Vagina (tissue), 2 donors: ENCODE results near the gene PA2G4. TPM values are rescaled to one million over a fixed set of nuclear protein-coding genes. Genes with fewer than 3 reads are reported as not detected.

Experiments used
- DNase-seq, 2 donors: peaks; one replicate each; pipeline ENCODE4 v3.0.0-alpha.2; 2017; ENCODE audit errors: extremely low spot score in 2 of 2
- H3K27ac ChIP-seq: fragments of 200-600 bp; sonication (generic); one replicate; pipeline ENCODE4 v1.5.1; 2019
- H3K27me3 ChIP-seq: fragments of 200-600 bp; sonication (generic); one replicate; pipeline ENCODE4 v1.5.1; 2019
- H3K36me3 ChIP-seq, 2 donors: fragments of 200-600 bp; sonication (generic); one replicate each; pipeline ENCODE4 v1.5.1; 2017 to 2019
- H3K4me1 ChIP-seq: fragments of 200-600 bp; sonication (generic); one replicate; pipeline ENCODE4 v1.5.1; 2019
- H3K4me3 ChIP-seq, 2 donors: fragments of 200-600 bp; sonication (generic); 1 replicate in 1 of 2; 2 replicates in 1 of 2; pipeline ENCODE4 v1.5.1; 2016 to 2019
- H3K9me3 ChIP-seq: fragments of 200-600 bp; sonication (generic); one replicate; pipeline ENCODE4 v1.5.1; 2019
- POLR2A ChIP-seq, 2 donors: fragments of 450-650 bp; IDR thresholded peaks; one replicate each; pipeline ENCODE4 v1.6.1; 2017; ENCODE audit warnings: antibody characterized with exemption in 2 of 2, mild to moderate bottlenecking in 2 of 2, moderate library complexity in 2 of 2
- POLR2AphosphoS5 ChIP-seq, 2 donors: sonication (generic); formaldehyde crosslinking; IDR thresholded peaks; one replicate each; pipeline ENCODE4 v1.9.0; 2017; ENCODE audit warnings: antibody characterized with exemption in 2 of 2, mild to moderate bottlenecking in 2 of 2, low read depth in 1 of 2; ENCODE audit not compliant: insufficient read depth in 1 of 2
- intact Hi-C: fragments of 100-400 bp; cut with DNase I; formaldehyde crosslinking; loops from one replicate; pipeline ENCODE4 v1.15.1; 2023
- total RNA-seq: library from RNA; depleted of rRNA; stranded (reverse); fragments of >200 nt; gene quantifications from one replicate; pipeline ENCODE4 v1.2.3, GENCODE V29; 2016
- TF ChIP-seq, protein P1 (sequence below), 3 experiments: fragments of 450-650 bp in 2 of 3; fragments of 200-600 bp in 1 of 3; sonication (generic) in 1 of 3; IDR thresholded peaks; one replicate each; pipeline ENCODE4 v1.5.1; 2017 to 2019; ENCODE audit warnings: antibody characterized with exemption in 3 of 3, mild to moderate bottlenecking in 2 of 3, moderate library complexity in 2 of 3

Gene PA2G4
- total RNA-seq, 1 donor from 2014 or later, result 116 TPM

GRCh38 chr12:56103823-56104108 is 593 bp upstream of the PA2G4 start:
- intact Hi-C loops, result no loop called here
- Histone ChIP-seq H3K27me3 (no peaks in the 10 kb centered on the region), H3K36me3 (peaks cover 0 to 29% of the 10 kb centered on the region in 2 donors), H3K9me3 (no peaks in the 10 kb centered on the region), H3K4me1 (peaks cover 35% of the 10 kb centered on the region), H3K4me3 (peak overlapping the region; percentile 62 to 97), H3K27ac (peak overlapping the region; percentile 85)
- TF ChIP-seq POLR2A (IDR thresholded peaks at IDR 0.05) (no peak), POLR2AphosphoS5 (IDR thresholded peaks at IDR 0.05; ENCODE audit: insufficient read depth in 1 of 2, low read depth in 1 of 2) (no peak)
- TF ChIP-seq, protein P1, sequence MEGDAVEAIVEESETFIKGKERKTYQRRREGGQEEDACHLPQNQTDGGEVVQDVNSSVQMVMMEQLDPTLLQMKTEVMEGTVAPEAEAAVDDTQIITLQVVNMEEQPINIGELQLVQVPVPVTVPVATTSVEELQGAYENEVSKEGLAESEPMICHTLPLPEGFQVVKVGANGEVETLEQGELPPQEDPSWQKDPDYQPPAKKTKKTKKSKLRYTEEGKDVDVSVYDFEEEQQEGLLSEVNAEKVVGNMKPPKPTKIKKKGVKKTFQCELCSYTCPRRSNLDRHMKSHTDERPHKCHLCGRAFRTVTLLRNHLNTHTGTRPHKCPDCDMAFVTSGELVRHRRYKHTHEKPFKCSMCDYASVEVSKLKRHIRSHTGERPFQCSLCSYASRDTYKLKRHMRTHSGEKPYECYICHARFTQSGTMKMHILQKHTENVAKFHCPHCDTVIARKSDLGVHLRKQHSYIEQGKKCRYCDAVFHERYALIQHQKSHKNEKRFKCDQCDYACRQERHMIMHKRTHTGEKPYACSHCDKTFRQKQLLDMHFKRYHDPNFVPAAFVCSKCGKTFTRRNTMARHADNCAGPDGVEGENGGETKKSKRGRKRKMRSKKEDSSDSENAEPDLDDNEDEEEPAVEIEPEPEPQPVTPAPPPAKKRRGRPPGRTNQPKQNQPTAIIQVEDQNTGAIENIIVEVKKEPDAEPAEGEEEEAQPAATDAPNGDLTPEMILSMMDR (IDR thresholded peaks at IDR 0.05), result no peak
- DNase-seq, result no peak

GRCh38 chr12:56104815-56105608 is 653 bp downstream of the PA2G4 start:
- H3K4me1 ChIP-seq, result peaks cover 35% of the 10 kb centered on the region
- no peaks in the 10 kb centered on the region for H3K9me3 ChIP-seq
- H3K36me3 ChIP-seq, result peaks cover 0 to 42% of the 10 kb centered on the region in 2 donors
- TF ChIP-seq POLR2AphosphoS5 (IDR thresholded peaks at IDR 0.05; ENCODE audit: insufficient read depth in 1 of 2, low read depth in 1 of 2), result no peak
- TF ChIP-seq POLR2A (IDR thresholded peaks at IDR 0.05), result no peak
- TF ChIP-seq, protein P1 (IDR thresholded peaks at IDR 0.05), result no peak
- peak overlapping the region; percentile 62 to 97 for H3K4me3 ChIP-seq
- peak overlapping the region; percentile 85 for H3K27ac ChIP-seq
- no peaks in the 10 kb centered on the region for H3K27me3 ChIP-seq
- intact Hi-C loops, result no loop called here
- DNase-seq, result no peak

- no peak for DNase-seq
- no peaks in the 10 kb centered on the region for H3K27me3 ChIP-seq
- no peaks in the 10 kb centered on the region for H3K9me3 ChIP-seq
- TF ChIP-seq POLR2A (IDR thresholded peaks at IDR 0.05), result no peak
- TF ChIP-seq, protein P1 (IDR thresholded peaks at IDR 0.05), result no peak
- no peak for TF ChIP-seq POLR2AphosphoS5 (IDR thresholded peaks at IDR 0.05; ENCODE audit: insufficient read depth in 1 of 2, low read depth in 1 of 2)
- H3K36me3 ChIP-seq, result peaks cover 0 to 47% of the 10 kb centered on the region in 2 donors
- H3K4me3 ChIP-seq, result peak overlapping the region; percentile 62 to 97
- peaks cover 35% of the 10 kb centered on the region for H3K4me1 ChIP-seq
- intact Hi-C loops, result no loop called here
- peak overlapping the region; percentile 85 for H3K27ac ChIP-seq
Measured at GRCh38 chr12:56105609-56105902, 1.2 kb downstream of the PA2G4 start.

DNA sequence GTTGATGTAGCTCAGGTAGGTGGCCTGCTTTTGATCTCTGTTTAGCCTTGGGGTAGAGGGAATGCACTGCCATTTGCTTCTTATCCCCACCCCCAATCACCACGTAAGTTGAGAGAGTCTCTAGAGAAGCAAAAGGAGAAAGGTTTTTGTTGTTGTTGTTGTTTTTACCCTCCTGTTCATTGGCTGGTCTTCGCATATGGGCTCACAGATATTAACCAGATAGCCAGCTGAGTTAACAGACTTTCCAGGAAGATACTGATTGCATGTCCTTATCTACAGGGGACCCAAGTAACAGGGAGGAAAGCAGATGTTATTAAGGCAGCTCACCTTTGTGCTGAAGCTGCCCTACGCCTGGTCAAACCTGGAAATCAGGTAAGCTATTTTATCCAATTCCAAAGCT is 2.9 kb downstream of the PA2G4 start:
- no peaks in the 10 kb centered on the region for H3K9me3 ChIP-seq
- TF ChIP-seq, protein P1 (IDR thresholded peaks at IDR 0.05), result no peak
- no peak for TF ChIP-seq POLR2AphosphoS5 (IDR thresholded peaks at IDR 0.05; ENCODE audit: insufficient read depth in 1 of 2, low read depth in 1 of 2)
- TF ChIP-seq POLR2A (IDR thresholded peaks at IDR 0.05), result no peak
- H3K4me3 ChIP-seq, result no peak overlapping the region
- H3K4me1 ChIP-seq, result peaks cover 35% of the 10 kb centered on the region
- H3K27me3 ChIP-seq, result no peaks in the 10 kb centered on the region
- no peak for DNase-seq
- H3K27ac ChIP-seq, result no peak overlapping the region
- intact Hi-C loops, result no loop called here
- peaks cover 0 to 60% of the 10 kb centered on the region in 2 donors for H3K36me3 ChIP-seq

DNA sequence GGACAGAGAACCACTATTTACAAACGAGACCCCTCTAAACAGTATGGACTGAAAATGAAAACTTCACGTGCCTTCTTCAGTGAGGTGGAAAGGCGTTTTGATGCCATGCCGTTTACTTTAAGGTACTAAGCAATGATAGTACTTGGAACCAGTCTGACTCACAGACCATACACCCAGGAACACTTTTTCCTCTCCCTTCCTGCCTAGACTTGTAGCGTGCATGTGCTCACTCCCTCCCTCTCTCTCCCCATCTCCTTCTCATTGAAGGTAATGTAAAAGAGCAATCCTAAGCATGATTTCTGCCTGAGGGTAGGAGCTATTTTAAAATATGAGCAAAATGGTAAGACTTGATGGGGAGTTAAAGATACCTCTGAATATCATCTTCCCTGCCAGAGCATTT is 6.2 kb downstream of the PA2G4 start:
- no peaks in the 10 kb centered on the region for H3K9me3 ChIP-seq
- DNase-seq, result no peak
- H3K27me3 ChIP-seq, result no peaks in the 10 kb centered on the region
- intact Hi-C loops, result no loop called here
- TF ChIP-seq, protein P1 (IDR thresholded peaks at IDR 0.05), result no peak
- TF ChIP-seq POLR2AphosphoS5 (IDR thresholded peaks at IDR 0.05; ENCODE audit: insufficient read depth in 1 of 2, low read depth in 1 of 2) (peak in 1 of 2 donors; percentile 49), POLR2A (IDR thresholded peaks at IDR 0.05) (no peak)
- H3K27ac ChIP-seq, result no peak overlapping the region
- no peak overlapping the region for H3K4me3 ChIP-seq
- peaks cover 14% of the 10 kb centered on the region for H3K4me1 ChIP-seq
- peaks cover 0 to 70% of the 10 kb centered on the region in 2 donors for H3K36me3 ChIP-seq
